ES-I3 (cell line): ENCODE results near the gene DPYSL3.

Experiments used
- H3K36me3 ChIP-seq: 2 replicates; pipeline ENCODE4 v1.6.1; 2013; ENCODE audit warnings: mild to moderate bottlenecking, low read length, control low read depth, moderate library complexity; ENCODE audit not compliant: insufficient read depth
- H3K4me1 ChIP-seq: 2 replicates; pipeline ENCODE4 v1.6.1; 2013; ENCODE audit warnings: mild to moderate bottlenecking, control low read depth, low read length; ENCODE audit not compliant: insufficient read depth
- H3K9ac ChIP-seq: 2 replicates; pipeline ENCODE4 v1.6.1; 2013; ENCODE audit warnings: low read depth, mild to moderate bottlenecking, low read length, moderate library complexity
- H3K9me3 ChIP-seq: 2 replicates; pipeline ENCODE4 v1.6.1; 2013; ENCODE audit warnings: mild to moderate bottlenecking, low read length, moderate library complexity; ENCODE audit not compliant: control insufficient read depth, insufficient read depth

The DPYSL3 gene

GRCh38 chr5:147403651-147404640 is 105.9 kb downstream of the DPYSL3 start:
- Histone ChIP-seq H3K4me1 (no peaks in the 10 kb centered on the region), H3K36me3 (peaks cover 65% of the 10 kb centered on the region), H3K9me3 (no peaks in the 10 kb centered on the region), H3K9ac (no peak overlapping the region)

GRCh38 chr5:147400881-147401280 is 109.0 kb downstream of the DPYSL3 start:
- H3K4me1 ChIP-seq = no peaks in the 10 kb centered on the region
- no peaks in the 10 kb centered on the region for H3K9me3 ChIP-seq
- H3K36me3 ChIP-seq = peaks cover 58% of the 10 kb centered on the region
- no peak overlapping the region for H3K9ac ChIP-seq

GRCh38 chr5:147400126-147400809 is 109.6 kb downstream of the DPYSL3 start:
- Histone ChIP-seq H3K4me1 (no peaks in the 10 kb centered on the region), H3K9ac (no peak overlapping the region), H3K9me3 (no peaks in the 10 kb centered on the region), H3K36me3 (peaks cover 54% of the 10 kb centered on the region)

- H3K9ac ChIP-seq = no peak overlapping the region
- H3K9me3 ChIP-seq = no peaks in the 10 kb centered on the region
- no peaks in the 10 kb centered on the region for H3K4me1 ChIP-seq
- H3K36me3 ChIP-seq = peaks cover 47% of the 10 kb centered on the region
Observed at GRCh38 chr5:147398860-147399259, 111.0 kb downstream of the DPYSL3 start.

GRCh38 chr5:147397616-147398015 is 112.3 kb downstream of the DPYSL3 start:
- Histone ChIP-seq H3K36me3 (peaks cover 42% of the 10 kb centered on the region), H3K9me3 (no peaks in the 10 kb centered on the region), H3K9ac (no peak overlapping the region), H3K4me1 (no peaks in the 10 kb centered on the region)

GRCh38 chr5:147396070-147396823 is 113.6 kb downstream of the DPYSL3 start:
- H3K9me3 ChIP-seq = no peaks in the 10 kb centered on the region
- H3K4me1 ChIP-seq = no peaks in the 10 kb centered on the region
- H3K36me3 ChIP-seq = peaks cover 44% of the 10 kb centered on the region
- no peak overlapping the region for H3K9ac ChIP-seq

- H3K36me3 ChIP-seq = peaks cover 33% of the 10 kb centered on the region
- H3K9ac ChIP-seq = no peak overlapping the region
- H3K9me3 ChIP-seq = no peaks in the 10 kb centered on the region
- H3K4me1 ChIP-seq = 0 out of 2 replicates have a peak, but pooled peaks cover 2% of the 10 kb centered on the region
Observed at GRCh38 chr5:147393874-147394672, 115.8 kb downstream of the DPYSL3 start.

GRCh38 chr5:147391781-147392180 is 118.1 kb downstream of the DPYSL3 start:
- Histone ChIP-seq H3K9me3 (no peaks in the 10 kb centered on the region), H3K36me3 (peaks cover 15% of the 10 kb centered on the region), H3K9ac (no peak overlapping the region), H3K4me1 (peaks cover 14% of the 10 kb centered on the region)

GRCh38 chr5:147390654-147391225 is 119.1 kb downstream of the DPYSL3 start:
- Histone ChIP-seq H3K4me1 (peaks cover 14% of the 10 kb centered on the region), H3K9me3 (no peaks in the 10 kb centered on the region), H3K36me3 (peaks cover 12% of the 10 kb centered on the region), H3K9ac (no peak overlapping the region)

- Histone ChIP-seq H3K9ac (no peak overlapping the region), H3K4me1 (peaks cover 14% of the 10 kb centered on the region), H3K36me3 (peaks cover 9% of the 10 kb centered on the region), H3K9me3 (no peaks in the 10 kb centered on the region)
Observed at GRCh38 chr5:147388184-147389108, 121.4 kb downstream of the DPYSL3 start.

- Histone ChIP-seq H3K9ac (no peak overlapping the region), H3K4me1 (peaks cover 20% of the 10 kb centered on the region), H3K36me3 (peaks cover 6% of the 10 kb centered on the region; the same call in 1 of the 2 replicates), H3K9me3 (no peaks in the 10 kb centered on the region)
Observed at GRCh38 chr5:147387109-147387508, 122.8 kb downstream of the DPYSL3 start.

- H3K4me1 ChIP-seq = peaks cover 20% of the 10 kb centered on the region
- H3K36me3 ChIP-seq = no peaks in the 10 kb centered on the region
- H3K9ac ChIP-seq = no peak overlapping the region
- H3K9me3 ChIP-seq = no peaks in the 10 kb centered on the region
Observed at GRCh38 chr5:147384346-147385193, 125.3 kb downstream of the DPYSL3 start.
